ENCODE results near the gene PPP6R2. TPM values are rescaled to one million over a fixed set of nuclear protein-coding genes. Genes with fewer than 3 reads are reported as not detected.

The PPP6R2 gene
- total RNA-seq, 1 experiment from 2014 or later = 61.3 TPM

GRCh38 chr22:50304528-50305392 lies 38.4 kb upstream of the PPP6R2 start:
- no peaks in the 10 kb centered on the region for H3K9me3 ChIP-seq (ENCODE audit: control insufficient read depth in 1 of 2, insufficient read depth in 1 of 2, low read depth in 1 of 2, low read length in 2 of 2)
- peaks cover 50 to 81% of the 10 kb centered on the region in 2 experiments for H3K4me1 ChIP-seq (ENCODE audit: control insufficient read depth in 1 of 2, insufficient read depth in 2 of 2, low read length in 2 of 2)
- ChIA-PET RAD21 (ENCODE audit: low non-redundant PET in 1 of 2, low total read pairs in 2 of 2, uncharacterized antibody in 2 of 2, unreplicated experiment in 2 of 2) (interaction anchor here in 1 of 2 experiments (0.7 kb wide), 1 partner anchor 21 kb away, joined by 3 read pairs; no protein-coding TSS in a partner anchor), POLR2A (interaction anchor here (1.2 to 2.3 kb wide), 3 partner anchors 10 to 23 kb away, joined by 4 to 11 read pairs (median 5); no protein-coding TSS in a partner anchor), CTCF (interaction anchor here (0.8 to 1.2 kb wide), 3 partner anchors 11 to 38 kb away, joined by 3 read pairs; no protein-coding TSS in a partner anchor)
- no peaks in the 10 kb centered on the region for H3K27me3 ChIP-seq (ENCODE audit: insufficient read depth, low read length)
- peak overlapping the region; percentile 98 for H3K4me2 ChIP-seq (ENCODE audit: low read length)
- peaks cover 72% of the 10 kb centered on the region for H3K79me2 ChIP-seq (ENCODE audit: insufficient read depth, low read length)
- intact Hi-C loops (cut with micrococcal nuclease) = no loop called here
- H3K9ac ChIP-seq (ENCODE audit: low read length) = peak overlapping the region; percentile 96
- no peaks in the 10 kb centered on the region for H4K20me1 ChIP-seq (ENCODE audit: insufficient read depth)
- H3K27ac ChIP-seq (ENCODE audit: low read depth, low read length) = peak overlapping the region; percentile 99
- BruUV-seq (replicated peaks) = no TSS peak
- TF ChIP-seq POLR2AphosphoS5 (IDR thresholded peaks at IDR 0.05; ENCODE audit: low read depth, low read length) (peak; percentile 34), CBX3 (IDR thresholded peaks at IDR 0.05; ENCODE audit: low read depth) (no peak)
- 0 out of 4 replicates have a peak, but pooled peaks cover 0 to 2% of the 10 kb centered on the region in 2 experiments for H3K36me3 ChIP-seq (ENCODE audit: control insufficient read depth in 1 of 2, insufficient read depth in 2 of 2, low read length in 2 of 2)
- H3K4me3 ChIP-seq (replicated peaks in 1 of 2; ENCODE audit: low read depth in 1 of 2, low read length in 2 of 2) = peak overlapping the region; percentile 70 to 91
- H3K9me2 ChIP-seq (ENCODE audit: insufficient read depth) = no peaks in the 10 kb centered on the region
- ATAC-seq (no peak), DNase-seq (ENCODE audit: low read depth, low spot score) (no peak)
- no peak overlapping the region for H2AFZ ChIP-seq (ENCODE audit: low read depth, low read length, poor library complexity, severe bottlenecking)

GRCh38 chr22:50305393-50305922 lies 37.7 kb upstream of the PPP6R2 start:
- ChIA-PET POLR2A (interaction anchor here (1.2 to 1.8 kb wide), 3 partner anchors 12 to 32 kb away, joined by 3 to 5 read pairs (median 4); no protein-coding TSS in a partner anchor), CTCF (interaction anchor here (0.8 to 1.2 kb wide), 2 partner anchors 12 to 37 kb away, joined by 3 read pairs; no protein-coding TSS in a partner anchor), RAD21 (ENCODE audit: low non-redundant PET in 1 of 2, low total read pairs in 2 of 2, uncharacterized antibody in 2 of 2, unreplicated experiment in 2 of 2) (interaction anchor here in 1 of 2 experiments (0.7 to 0.8 kb wide), 2 partner anchors 21 to 22 kb away, joined by 3 read pairs; no protein-coding TSS in a partner anchor)
- intact Hi-C loops (cut with micrococcal nuclease) = no loop called here
- no peaks in the 10 kb centered on the region for H3K9me2 ChIP-seq (ENCODE audit: insufficient read depth)
- no peaks in the 10 kb centered on the region for H4K20me1 ChIP-seq (ENCODE audit: insufficient read depth)
- peaks cover 50 to 74% of the 10 kb centered on the region in 2 experiments for H3K4me1 ChIP-seq (ENCODE audit: control insufficient read depth in 1 of 2, insufficient read depth in 2 of 2, low read length in 2 of 2)
- peaks cover 65% of the 10 kb centered on the region for H3K79me2 ChIP-seq (ENCODE audit: insufficient read depth, low read length)
- ATAC-seq = peak; percentile 41
- no peak overlapping the region for H2AFZ ChIP-seq (ENCODE audit: low read depth, low read length, poor library complexity, severe bottlenecking)
- no peaks in the 10 kb centered on the region for H3K27me3 ChIP-seq (ENCODE audit: insufficient read depth, low read length)
- peak overlapping the region; percentile 99 for H3K27ac ChIP-seq (ENCODE audit: low read depth, low read length)
- H3K9ac ChIP-seq (ENCODE audit: low read length) = peak overlapping the region; percentile 96
- peak overlapping the region; percentile 70 to 91 for H3K4me3 ChIP-seq (replicated peaks in 1 of 2; ENCODE audit: low read depth in 1 of 2, low read length in 2 of 2)
- no peaks in the 10 kb centered on the region for H3K9me3 ChIP-seq (ENCODE audit: control insufficient read depth in 1 of 2, insufficient read depth in 1 of 2, low read depth in 1 of 2, low read length in 2 of 2)
- 0 out of 4 replicates have a peak, but pooled peaks cover 0 to 2% of the 10 kb centered on the region in 2 experiments for H3K36me3 ChIP-seq (ENCODE audit: control insufficient read depth in 1 of 2, insufficient read depth in 2 of 2, low read length in 2 of 2)
- no peak for DNase-seq (ENCODE audit: low read depth, low spot score)
- H3K4me2 ChIP-seq (ENCODE audit: low read length) = peak overlapping the region; percentile 98
- TF ChIP-seq EZH2 (IDR thresholded peaks at IDR 0.05) (no peak), ZFX (IDR thresholded peaks at IDR 0.05) (peak; percentile 26; the same call in 1 of the 2 replicates)
- BruUV-seq (replicated peaks) = no TSS peak
